Lung (tissue), 12 donors: ENCODE measurements around the gene RIC8B. TPM values are rescaled to one million over a fixed set of nuclear protein-coding genes. Genes with fewer than 3 reads are reported as not detected.

Experiments used
- ATAC-seq: fragments of 200-7000 bp; cut with Tn5 transposase; one replicate; pipeline ENCODE4 v1.9.1; 2020; ENCODE audit warnings: moderate number of reproducible peaks; ENCODE audit not compliant: insufficient read depth, low FRiP score
- DNase-seq, 3 donors: peaks; one replicate each; pipeline ENCODE4 v3.0.0-alpha.2; 2013 to 2017
- H3K27ac ChIP-seq, 2 donors: one replicate each; pipeline ENCODE4 v1.5.1; 2013; ENCODE audit warnings: mild to moderate bottlenecking in 2 of 2, moderate library complexity in 2 of 2, control low read depth in 1 of 2, inconsistent platforms in 1 of 2, low read depth in 1 of 2, low read length in 1 of 2
- H3K27me3 ChIP-seq, 3 donors: one replicate each; pipeline ENCODE4 v1.5.1; 2013; ENCODE audit warnings: low read length in 2 of 3; ENCODE audit not compliant: control insufficient read depth in 3 of 3, insufficient read depth in 3 of 3
- H3K36me3 ChIP-seq, 4 donors: one replicate each; pipeline ENCODE4 v1.5.1; 2013; ENCODE audit warnings: low read length in 4 of 4, mild to moderate bottlenecking in 1 of 4, moderate library complexity in 1 of 4; ENCODE audit not compliant: control insufficient read depth in 4 of 4, insufficient read depth in 4 of 4
- H3K4me1 ChIP-seq, 5 donors: one replicate each; pipeline ENCODE4 v1.5.1; 2013; ENCODE audit warnings: low read length in 5 of 5, mild to moderate bottlenecking in 2 of 5, moderate library complexity in 1 of 5; ENCODE audit not compliant: control insufficient read depth in 5 of 5, insufficient read depth in 5 of 5
- H3K4me3 ChIP-seq: one replicate; pipeline ENCODE4 v1.5.1; 2013; ENCODE audit warnings: mild to moderate bottlenecking, control low read depth, moderate library complexity
- H3K9ac ChIP-seq, 2 donors: one replicate each; pipeline ENCODE4 v1.5.1; 2013; ENCODE audit warnings: low read length in 2 of 2, control low read depth in 1 of 2; ENCODE audit not compliant: insufficient read depth in 1 of 2
- H3K9me3 ChIP-seq, 4 donors: one replicate each; pipeline ENCODE4 v1.5.1; 2013; ENCODE audit warnings: low read length in 3 of 4, mild to moderate bottlenecking in 1 of 4, moderate library complexity in 1 of 4; ENCODE audit not compliant: control insufficient read depth in 4 of 4, insufficient read depth in 3 of 4
- CTCF ChIP-seq: IDR thresholded peaks from 2 replicates; pipeline ENCODE4 v1.5.1; 2012; ENCODE audit warnings: mild to moderate bottlenecking; ENCODE audit errors: control extremely low read depth, extremely low read depth
- WGBS, 2 donors: extraction: QIAGEN DNeasy Blood & Tissue Kit; methylation state at CpG; one replicate each; pipeline ENCODE4 v1.1.7; 2013; 5-methylcytosine and 5-hydroxymethylcytosine counted together
- polyA plus RNA-seq, 2 donors: library from polyadenylated mRNA; stranded (reverse); fragments of 200-250 nt; gene quantifications; one replicate each; pipeline ENCODE4 v1.2.1, GENCODE V29; 2013
- total RNA-seq, 2 donors: library from RNA; depleted of rRNA in 1 of 2; stranded (reverse); fragments of >200 nt in 1 of 2; gene quantifications; one replicate each; pipeline ENCODE4 v1.2.1, GENCODE V29; 2014 to 2021
- donor health status: control.
- donor health status: control.
- donor health status: Bipolar disorder and iron deficiency.
- donor health status: healthy.
- donor health status: DM: yes; HTN: yes; CAD: no.

The RIC8B gene
- total and polyA plus RNA-seq, 4 donors = 3.3 to 14.4 (median 8.2) TPM

GRCh38 chr12:106911581-106911980, 137.1 kb downstream of the RIC8B start:
- no peaks in the 10 kb centered on the region for H3K9me3 ChIP-seq
- no peak overlapping the region for H3K9ac ChIP-seq
- no peak overlapping the region for H3K27ac ChIP-seq
- H3K4me3 ChIP-seq = no peak overlapping the region
- no peak for ATAC-seq
- H3K27me3 ChIP-seq = no peaks in the 10 kb centered on the region
- no peaks in the 10 kb centered on the region for H3K4me1 ChIP-seq
- TF ChIP-seq CTCF = no peak
- no peak for DNase-seq
- no peaks in the 10 kb centered on the region for H3K36me3 ChIP-seq
- WGBS, 2 donors = 73 to 85% methylated on average over 6 of the region's 6 CpGs

GRCh38 chr12:106913456-106913855, 139.0 kb downstream of the RIC8B start:
- H3K27me3 ChIP-seq = no peaks in the 10 kb centered on the region
- ATAC-seq (no peak), DNase-seq (no peak)

GRCh38 chr12:106914796-106915634, 140.5 kb downstream of the RIC8B start:
- Histone ChIP-seq H3K27me3 (no peaks in the 10 kb centered on the region), H3K9me3 (no peaks in the 10 kb centered on the region), H3K27ac (no peak overlapping the region), H3K9ac (no peak overlapping the region), H3K4me1 (no peaks in the 10 kb centered on the region), H3K4me3 (no peak overlapping the region), H3K36me3 (no peaks in the 10 kb centered on the region)
- no peak for DNase-seq
- no peak for TF ChIP-seq CTCF
- 83% methylated on average over 3 of the region's 3 CpGs for WGBS, 2 donors
- no peak for ATAC-seq

More at GRCh38 chr12:106913456-106913855, 139.0 kb downstream of the RIC8B start:
- Histone ChIP-seq H3K9me3 (no peaks in the 10 kb centered on the region), H3K4me3 (no peak overlapping the region), H3K4me1 (no peaks in the 10 kb centered on the region), H3K27ac (no peak overlapping the region), H3K9ac (no peak overlapping the region), H3K36me3 (no peaks in the 10 kb centered on the region)
- whole genome bisulfite sequencing, 2 donors = 94 to 96% methylated on average over 10 of the region's 10 CpGs
- no peak for TF ChIP-seq CTCF

- ATAC-seq = no peak
- no peak for TF ChIP-seq CTCF
These were observed 141.1 kb downstream of the RIC8B start for GRCh38 chr12:106915635-106916026.

More at GRCh38 chr12:106915635-106916026, 141.1 kb downstream of the RIC8B start:
- WGBS, 2 donors = 60 to 85% methylated on average over 5 of the region's 5 CpGs
- H3K36me3 ChIP-seq = no peaks in the 10 kb centered on the region
- H3K9me3 ChIP-seq = no peaks in the 10 kb centered on the region
- no peak overlapping the region for H3K9ac ChIP-seq
- no peaks in the 10 kb centered on the region for H3K4me1 ChIP-seq
- no peaks in the 10 kb centered on the region for H3K27me3 ChIP-seq
- no peak for DNase-seq
- no peak overlapping the region for H3K4me3 ChIP-seq
- no peak overlapping the region for H3K27ac ChIP-seq
